Left renal cortex interstitium (tissue), 4 donors: Measurements from ENCODE around the gene IFITM2. TPM values are rescaled to one million over a fixed set of nuclear protein-coding genes. Genes with fewer than 3 reads are reported as not detected.
A peak's percentile ranks its signal among the peaks of the same experiment; 100 is the strongest.
"Not testable (repeated sequence)": the region's sequence is repeated elsewhere in the genome, so short reads cannot be mapped to it uniquely, and the experiment has no call there.

Source experiments
- DNase-seq, 4 donors: peaks; one replicate each; pipeline ENCODE4 v3.0.0-alpha.2; 2013; ENCODE audit warnings: low read depth in 4 of 4, low spot score in 2 of 4, missing footprints in 1 of 4
- polyA plus RNA-seq, 4 donors: library from polyadenylated mRNA; unstranded; fragments of 120-200 nt; gene quantifications; one replicate each; pipeline ENCODE4 v1.2.1, GENCODE V29; 2013; ENCODE audit not compliant: insufficient read length in 4 of 4

The IFITM2 gene
- polyA plus RNA-seq, 4 donors = 162 to 301 (median 211) TPM

GRCh38 chr11:304915-305843 lies 2.4 kb upstream of the IFITM2 start:
- DNase-seq = peak in 1 of 4 donors; percentile 68

GRCh38 chr11:305844-306211 lies 1.8 kb upstream of the IFITM2 start:
- DNase-seq = no peak

GRCh38 chr11:306645-307371 lies 808 bp upstream of the IFITM2 start:
- no peak for DNase-seq

GRCh38 chr11:308740-309665 lies 1.4 kb downstream of the IFITM2 start:
- not testable (repeated sequence) for DNase-seq

- not testable (repeated sequence) for DNase-seq
Measured at GRCh38 chr11:309979-310572, 2.5 kb downstream of the IFITM2 start.

- not testable (repeated sequence) for DNase-seq
Measured at GRCh38 chr11:311013-311748, 3.6 kb downstream of the IFITM2 start.

- DNase-seq = no peak
Measured at GRCh38 chr11:312092-312816, 4.6 kb downstream of the IFITM2 start.

- DNase-seq = no peak
Measured at GRCh38 chr11:313304-313786, 5.7 kb downstream of the IFITM2 start.

GRCh38 chr11:313787-314553 lies 6.4 kb downstream of the IFITM2 start, which contains the start of gene IFITM1:
Gene IFITM1 (plus strand): TSS chr11:314040. CDS start chr11:314171, 131 bp downstream.
- DNase-seq = peak in 1 of 4 donors; percentile 80

- not testable (repeated sequence) for DNase-seq
Measured at GRCh38 chr11:314554-314875, 6.9 kb downstream of the IFITM2 start.

GRCh38 chr11:315051-315481 lies 7.5 kb downstream of the IFITM2 start:
- no peak for DNase-seq

- DNase-seq = no peak
Measured at GRCh38 chr11:315516-315994, 7.9 kb downstream of the IFITM2 start.

- no peak for DNase-seq
Measured at GRCh38 chr11:316031-316701, 8.6 kb downstream of the IFITM2 start.

- DNase-seq = no peak
Measured at GRCh38 chr11:316891-317301, 9.3 kb downstream of the IFITM2 start.

- DNase-seq = not testable (repeated sequence)
Measured at GRCh38 chr11:317668-318404, 10.2 kb downstream of the IFITM2 start.

GRCh38 chr11:318405-319120 lies 10.9 kb downstream of the IFITM2 start:
- not testable (repeated sequence) for DNase-seq
